Right renal cortex interstitium (tissue), 3 donors: ENCODE data around the gene RCOR3. TPM values are rescaled to one million over a fixed set of nuclear protein-coding genes. Genes with fewer than 3 reads are reported as not detected.
A peak's percentile ranks its signal among the peaks of the same experiment; 100 is the strongest.
"Not testable (repeated sequence)": the region's sequence is repeated elsewhere in the genome, so short reads cannot be mapped to it uniquely, and the experiment has no call there.

Experiments
- DNase-seq, 3 donors: peaks; one replicate each; pipeline ENCODE4 v3.0.0-alpha.2; 2013; ENCODE audit warnings: low read depth in 3 of 3, low spot score in 2 of 3
- polyA plus RNA-seq, 3 donors: library from polyadenylated mRNA; unstranded; fragments of 120-200 nt; gene quantifications; one replicate each; pipeline ENCODE4 v1.2.1, GENCODE V29; 2013; ENCODE audit not compliant: insufficient read length in 3 of 3

The RCOR3 gene
- polyA plus RNA-seq, 3 donors, result 79.6 to 80.3 (median 80.1) TPM

GRCh38 chr1:211259638-211260126 is 516 bp downstream of the RCOR3 start:
- peak in 1 of 3 donors; percentile 29 for DNase-seq

GRCh38 chr1:211260141-211261107 is 1.3 kb downstream of the RCOR3 start:
- DNase-seq, result peak; percentile 18 to 55 (median 29)

- no peak for DNase-seq
These were observed 2.1 kb downstream of the RCOR3 start for GRCh38 chr1:211261229-211261628.

- DNase-seq, result not testable (repeated sequence)
These were observed 3.9 kb downstream of the RCOR3 start for GRCh38 chr1:211263022-211263421.

- no peak for DNase-seq
These were observed 8.2 kb downstream of the RCOR3 start for GRCh38 chr1:211267204-211267857.

- no peak for DNase-seq
These were observed 20.2 kb downstream of the RCOR3 start for GRCh38 chr1:211279340-211279739.

- DNase-seq, result no peak
These were observed 21.7 kb downstream of the RCOR3 start for GRCh38 chr1:211280910-211281309.

- no peak for DNase-seq
These were observed 22.3 kb downstream of the RCOR3 start for GRCh38 chr1:211281320-211282022.

- no peak for DNase-seq
These were observed 22.8 kb downstream of the RCOR3 start for GRCh38 chr1:211282023-211282373.

- no peak for DNase-seq
These were observed 26.0 kb downstream of the RCOR3 start for GRCh38 chr1:211285196-211285595.

- no peak for DNase-seq
These were observed 28.1 kb downstream of the RCOR3 start for GRCh38 chr1:211287218-211287617.

- no peak for DNase-seq
These were observed 33.2 kb downstream of the RCOR3 start for GRCh38 chr1:211292411-211292810.

GRCh38 chr1:211296396-211296795 is 37.2 kb downstream of the RCOR3 start:
- DNase-seq, result no peak

GRCh38 chr1:211305044-211305443 is 45.9 kb downstream of the RCOR3 start:
- DNase-seq, result no peak

- no peak for DNase-seq
These were observed 50.5 kb downstream of the RCOR3 start for GRCh38 chr1:211309617-211310016.

GRCh38 chr1:211313392-211313791 is 54.2 kb downstream of the RCOR3 start:
- no peak for DNase-seq

GRCh38 chr1:211318576-211319280 is 59.6 kb downstream of the RCOR3 start:
- no peak for DNase-seq

GRCh38 chr1:211319892-211320291 is 60.7 kb downstream of the RCOR3 start:
- no peak for DNase-seq

GRCh38 chr1:211320980-211321379 is 61.8 kb downstream of the RCOR3 start:
- DNase-seq, result no peak

GRCh38 chr1:211321646-211322045 is 62.5 kb downstream of the RCOR3 start:
- DNase-seq, result not testable (repeated sequence)
